Neuronal stem cell (in vitro differentiated cells): ENCODE measurements around the gene FAM193B.
"Not testable (repeated sequence)": the region's sequence is repeated elsewhere in the genome, so short reads cannot be mapped to it uniquely, and the experiment has no call there.

Source experiments
- DNase-seq: peaks from one replicate; pipeline ENCODE4 v3.0.0-alpha.2; 2013; ENCODE audit warnings: low spot score
- H2AFZ ChIP-seq: one replicate; pipeline ENCODE4 v1.6.1; 2013; ENCODE audit warnings: mild to moderate bottlenecking, low read length, inconsistent platforms
- H2AK5ac ChIP-seq: 2 replicates; pipeline ENCODE4 v1.6.1; 2013; ENCODE audit warnings: low read depth, mild to moderate bottlenecking, inconsistent platforms, low read length, moderate library complexity, mixed read lengths
- H2BK120ac ChIP-seq: 2 replicates; pipeline ENCODE4 v1.6.1; 2013; ENCODE audit warnings: low read depth, mild to moderate bottlenecking, inconsistent platforms, low read length, moderate library complexity, mixed read lengths
- H2BK12ac ChIP-seq: one replicate; pipeline ENCODE4 v1.6.1; 2013; ENCODE audit warnings: low read length, inconsistent platforms
- H2BK15ac ChIP-seq: 2 replicates; pipeline ENCODE4 v1.6.1; 2013; ENCODE audit warnings: mild to moderate bottlenecking, low read length, inconsistent platforms, mixed read lengths
- H2BK5ac ChIP-seq: one replicate; pipeline ENCODE4 v1.6.1; 2013; ENCODE audit warnings: inconsistent platforms, mild to moderate bottlenecking, low read length, moderate library complexity
- H3K14ac ChIP-seq: one replicate; pipeline ENCODE4 v1.6.1; 2013; ENCODE audit warnings: low read length, inconsistent platforms
- H3K18ac ChIP-seq: 2 replicates; pipeline ENCODE4 v1.6.1; 2013; ENCODE audit warnings: low read length, inconsistent platforms
- H3K23ac ChIP-seq: 2 replicates; pipeline ENCODE4 v1.6.1; 2013; ENCODE audit warnings: low read depth, mild to moderate bottlenecking, mixed read lengths, low read length, inconsistent platforms; ENCODE audit not compliant: poor library complexity
- H3K27ac ChIP-seq: replicated peaks from 3 replicates; pipeline ENCODE4 v1.5.1; 2013; ENCODE audit warnings: low read length, inconsistent platforms
- H3K27me3 ChIP-seq, 3 experiments: 2 replicates each; pipeline ENCODE4 v1.6.1; 2013; ENCODE audit warnings: low read length in 3 of 3, mild to moderate bottlenecking in 2 of 3, inconsistent platforms in 1 of 3, low read depth in 1 of 3, mixed read lengths in 1 of 3, moderate library complexity in 1 of 3; ENCODE audit not compliant: control insufficient read depth in 3 of 3, insufficient read depth in 3 of 3
- H3K36me3 ChIP-seq, 2 donors: replicated peaks in 1 of 2; 2 replicates each; pipeline ENCODE4 v1.6.1; 2013; ENCODE audit warnings: low read length in 2 of 2; ENCODE audit not compliant: control insufficient read depth in 2 of 2, insufficient read depth in 2 of 2
- H3K4ac ChIP-seq: 2 replicates; pipeline ENCODE4 v1.6.1; 2013; ENCODE audit warnings: inconsistent platforms, mild to moderate bottlenecking, low read length, moderate library complexity
- H3K4me1 ChIP-seq, 2 donors: 1 replicate in 1 of 2; 2 replicates in 1 of 2; pipeline ENCODE4 v1.6.1; 2013; ENCODE audit warnings: low read length in 2 of 2, low read depth in 1 of 2; ENCODE audit not compliant: control insufficient read depth in 2 of 2, insufficient read depth in 1 of 2
- H3K4me2 ChIP-seq: one replicate; pipeline ENCODE4 v1.6.1; 2013; ENCODE audit warnings: mild to moderate bottlenecking, low read length, inconsistent platforms; ENCODE audit not compliant: insufficient read depth, poor library complexity, severe bottlenecking
- H3K4me3 ChIP-seq, 2 donors: 2 replicates each; pipeline ENCODE4 v1.5.1; 2013; ENCODE audit warnings: low read length in 2 of 2, mild to moderate bottlenecking in 2 of 2, inconsistent platforms in 1 of 2, moderate library complexity in 1 of 2
- H3K79me1 ChIP-seq: one replicate; pipeline ENCODE4 v1.6.1; 2013; ENCODE audit warnings: low read depth, mild to moderate bottlenecking, inconsistent platforms, low read length, moderate library complexity
- H3K9ac ChIP-seq: one replicate; pipeline ENCODE4 v1.6.1; 2013; ENCODE audit warnings: mild to moderate bottlenecking, low read depth, low read length, inconsistent platforms; ENCODE audit not compliant: poor library complexity
- H3K9me3 ChIP-seq, 2 donors: replicated peaks in 1 of 2; 2 replicates each; pipeline versions ENCODE3 to v1.6.1; 2013; ENCODE audit warnings: low read length in 2 of 2, mild to moderate bottlenecking in 2 of 2, inconsistent platforms in 1 of 2, low read depth in 1 of 2, mixed read lengths in 1 of 2, moderate library complexity in 1 of 2; ENCODE audit not compliant: control insufficient read depth in 2 of 2, insufficient read depth in 1 of 2
- H4K8ac ChIP-seq: one replicate; pipeline ENCODE4 v1.6.1; 2013; ENCODE audit warnings: low read depth, mild to moderate bottlenecking, inconsistent platforms, low read length, moderate library complexity
- H4K91ac ChIP-seq: one replicate; pipeline ENCODE4 v1.6.1; 2013; ENCODE audit warnings: low read length, low read depth, mild to moderate bottlenecking, inconsistent platforms; ENCODE audit not compliant: poor library complexity
- WGBS, 2 donors: extraction: QIAGEN DNeasy Blood & Tissue Kit; methylation state at CpG; one replicate each; pipeline ENCODE4 v1.1.7; 2013; ENCODE audit warnings: missing lambda C conversion rate in 2 of 2, mixed read lengths in 1 of 2; ENCODE audit not compliant: insufficient read length in 2 of 2, insufficient replicate concordance in 1 of 2; ENCODE audit errors: extremely low coverage in 2 of 2; 5-methylcytosine and 5-hydroxymethylcytosine counted together

Gene FAM193B

GRCh38 chr5:177535125-177535524 is 19.2 kb downstream of the FAM193B start:
- H3K9ac ChIP-seq, result no peak overlapping the region
- no peak overlapping the region for H3K4me2 ChIP-seq
- H2BK12ac ChIP-seq, result no peak overlapping the region
- H3K79me1 ChIP-seq, result peaks cover 2% of the 10 kb centered on the region
- no peak overlapping the region for H2AFZ ChIP-seq
- H4K8ac ChIP-seq, result no peak overlapping the region
- no peak overlapping the region for H3K23ac ChIP-seq
- no peak overlapping the region for H2AK5ac ChIP-seq
- no peak overlapping the region for H3K14ac ChIP-seq
- whole genome bisulfite sequencing, 2 donors, result no CpG with 5 or more reads among the region's 7 CpGs
- no peaks in the 10 kb centered on the region for H3K27me3 ChIP-seq
- H3K36me3 ChIP-seq, result peaks cover 45 to 93% of the 10 kb centered on the region in 2 donors
- DNase-seq, result no peak
- no peaks in the 10 kb centered on the region for H3K9me3 ChIP-seq
- H3K18ac ChIP-seq, result no peak overlapping the region
- no peak overlapping the region for H3K27ac ChIP-seq
- no peak overlapping the region for H3K4me3 ChIP-seq
- no peak overlapping the region for H2BK5ac ChIP-seq
- H3K4ac ChIP-seq, result no peak overlapping the region
- no peaks in the 10 kb centered on the region for H3K4me1 ChIP-seq
- H2BK120ac ChIP-seq, result no peak overlapping the region
- no peak overlapping the region for H2BK15ac ChIP-seq
- no peak overlapping the region for H4K91ac ChIP-seq

DNA sequence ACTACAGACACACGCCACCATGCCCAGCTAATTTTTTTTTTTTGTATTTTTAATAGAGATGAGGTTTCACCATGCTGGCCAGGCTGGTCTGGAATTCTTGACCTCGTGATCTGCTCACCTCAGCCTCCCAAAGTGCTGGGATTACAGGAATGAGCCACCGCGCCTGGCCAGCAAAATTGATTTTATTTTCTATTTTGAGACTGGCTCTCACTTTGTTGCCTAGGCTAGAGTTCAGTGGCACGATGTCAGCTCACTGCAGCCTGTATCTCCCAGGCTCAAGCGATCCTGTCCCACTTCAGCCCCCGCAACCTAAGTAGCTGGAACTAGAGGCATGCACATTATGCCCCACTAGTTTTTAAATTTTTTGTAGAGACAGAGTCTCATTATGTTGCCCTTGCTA is 19.9 kb downstream of the FAM193B start:
- not testable (repeated sequence) for H3K14ac ChIP-seq, H2BK5ac ChIP-seq, H3K4me1 ChIP-seq, H2AFZ ChIP-seq, H2BK15ac ChIP-seq, H3K4me3 ChIP-seq, H3K79me1 ChIP-seq, H4K8ac ChIP-seq, H2BK120ac ChIP-seq, H3K4me2 ChIP-seq, H3K27me3 ChIP-seq, H3K4ac ChIP-seq, H3K9ac ChIP-seq, H3K27ac ChIP-seq, H2BK12ac ChIP-seq, H2AK5ac ChIP-seq, H3K9me3 ChIP-seq, H4K91ac ChIP-seq, H3K23ac ChIP-seq, DNase-seq, H3K18ac ChIP-seq
- no CpG with 5 or more reads among the region's 7 CpGs for WGBS, 2 donors
- H3K36me3 ChIP-seq, result peaks cover 52 to 96% of the 10 kb centered on the region in 2 donors

- no peak overlapping the region for H4K8ac ChIP-seq
- H2AK5ac ChIP-seq, result no peak overlapping the region
- WGBS, 2 donors, result no CpG with 5 or more reads among the region's 27 CpGs
- no peak overlapping the region for H2BK120ac ChIP-seq
- H3K4me2 ChIP-seq, result no peak overlapping the region
- H3K4me1 ChIP-seq, result no peaks in the 10 kb centered on the region
- H4K91ac ChIP-seq, result no peak overlapping the region
- H3K23ac ChIP-seq, result no peak overlapping the region
- no peaks in the 10 kb centered on the region for H3K9me3 ChIP-seq
- H2AFZ ChIP-seq, result no peak overlapping the region
- no peak overlapping the region for H3K14ac ChIP-seq
- peaks cover 2% of the 10 kb centered on the region for H3K79me1 ChIP-seq
- H3K9ac ChIP-seq, result no peak overlapping the region
- H2BK12ac ChIP-seq, result no peak overlapping the region
- no peak overlapping the region for H3K27ac ChIP-seq
- DNase-seq, result no peak
- no peaks in the 10 kb centered on the region for H3K27me3 ChIP-seq
- H2BK15ac ChIP-seq, result no peak overlapping the region
- no peak overlapping the region for H3K18ac ChIP-seq
- H3K36me3 ChIP-seq, result peaks cover 55 to 94% of the 10 kb centered on the region in 2 donors
- no peak overlapping the region for H2BK5ac ChIP-seq
- H3K4ac ChIP-seq, result no peak overlapping the region
- no peak overlapping the region for H3K4me3 ChIP-seq
Measured at GRCh38 chr5:177531209-177531940, 23.0 kb downstream of the FAM193B start.

DNA sequence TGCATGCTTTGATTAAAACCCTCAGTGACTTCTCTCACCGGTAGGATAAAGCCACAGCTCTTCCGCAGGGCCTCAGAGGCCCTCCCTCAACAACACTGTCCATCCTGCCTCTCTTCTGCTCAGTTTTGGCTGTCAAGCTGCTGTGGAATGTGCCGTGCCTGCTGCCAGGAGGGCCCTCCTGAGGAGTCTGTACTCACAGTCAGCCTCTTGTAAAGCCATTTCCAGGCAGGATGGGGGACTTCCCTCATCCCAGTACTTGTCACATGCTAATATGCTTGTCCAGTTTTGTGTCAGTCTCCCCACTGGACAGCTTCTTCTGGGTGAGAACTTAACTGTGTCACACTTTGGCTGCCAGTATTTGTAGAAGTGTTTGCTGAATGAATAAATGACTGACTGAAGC is 23.7 kb downstream of the FAM193B start:
- Histone ChIP-seq H3K14ac (no peak overlapping the region), H2BK12ac (no peak overlapping the region), H2BK5ac (no peak overlapping the region), H3K9ac (no peak overlapping the region), H3K27me3 (no peaks in the 10 kb centered on the region), H3K4me1 (no peaks in the 10 kb centered on the region), H3K4me2 (no peak overlapping the region), H2BK120ac (no peak overlapping the region), H3K79me1 (peaks cover 2% of the 10 kb centered on the region), H3K23ac (no peak overlapping the region), H3K9me3 (no peaks in the 10 kb centered on the region), H4K8ac (no peak overlapping the region), H2BK15ac (no peak overlapping the region), H4K91ac (no peak overlapping the region), H3K18ac (no peak overlapping the region), H2AK5ac (no peak overlapping the region), H3K4ac (no peak overlapping the region), H3K27ac (no peak overlapping the region), H2AFZ (no peak overlapping the region), H3K36me3 (peaks cover 55 to 94% of the 10 kb centered on the region in 2 donors), H3K4me3 (no peak overlapping the region)
- DNase-seq, result no peak
- WGBS, 2 donors, result no CpG with 5 or more reads among the region's 3 CpGs
